ENCODE results near the gene CTAGE1. TPM values are rescaled to one million over a fixed set of nuclear protein-coding genes. Genes with fewer than 3 reads are reported as not detected.
"Not testable (repeated sequence)": the region's sequence is repeated elsewhere in the genome, so short reads cannot be mapped to it uniquely, and the experiment has no call there.

CTAGE1 gene
- total RNA-seq, 1 donor from 2014 or later: not detected

DNA sequence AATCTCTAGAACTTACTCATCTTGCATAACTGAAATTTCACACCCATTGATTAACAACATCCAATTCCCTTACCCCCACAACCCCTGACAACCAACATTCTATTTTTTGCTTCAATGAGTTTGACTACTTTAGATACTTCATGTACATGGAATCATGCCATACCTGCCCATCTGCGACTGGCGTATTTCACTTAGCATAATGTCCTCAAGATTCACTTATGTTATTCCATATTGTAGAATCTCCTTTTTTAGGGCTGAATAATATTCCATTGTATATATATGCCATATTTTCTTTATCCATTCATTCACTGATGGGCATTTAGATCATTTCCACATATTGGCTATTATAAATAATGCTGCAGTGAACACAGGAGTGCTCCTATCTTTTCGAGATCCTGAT, 13.8 kb downstream of the CTAGE1 start:
- no peak overlapping the region for H2AFZ ChIP-seq (replicated peaks)
- Mint-ChIP-seq H3K4me3 (no peak overlapping the region), H3K27ac (no peak overlapping the region), H3K27me3 (ENCODE audit: insufficient read depth, low read depth) (no peaks in the 10 kb centered on the region), H3K9me3 (peaks cover 2% of the 10 kb centered on the region), H3K36me3 (no peaks in the 10 kb centered on the region), H3K4me1 (no peaks in the 10 kb centered on the region)
- no peaks in the 10 kb centered on the region for H3K36me3 ChIP-seq
- no peak overlapping the region for H3K4me2 ChIP-seq
- H3K27ac ChIP-seq: no peak overlapping the region
- no peaks in the 10 kb centered on the region for H4K20me1 ChIP-seq (ENCODE audit: low read depth)
- no peak for DNase-seq (ENCODE audit: low spot score)
- H3K79me2 ChIP-seq (ENCODE audit: low read depth): no peaks in the 10 kb centered on the region
- H3K9me3 ChIP-seq (ENCODE audit: low read depth): no peaks in the 10 kb centered on the region
- no peak overlapping the region for H3K4me3 ChIP-seq
- TF ChIP-seq EZH2 (IDR thresholded peaks at IDR 0.05) (no peak), EZH2phosphoT487 (IDR thresholded peaks at IDR 0.05) (no peak)
- TF ChIP-seq, protein P1, sequence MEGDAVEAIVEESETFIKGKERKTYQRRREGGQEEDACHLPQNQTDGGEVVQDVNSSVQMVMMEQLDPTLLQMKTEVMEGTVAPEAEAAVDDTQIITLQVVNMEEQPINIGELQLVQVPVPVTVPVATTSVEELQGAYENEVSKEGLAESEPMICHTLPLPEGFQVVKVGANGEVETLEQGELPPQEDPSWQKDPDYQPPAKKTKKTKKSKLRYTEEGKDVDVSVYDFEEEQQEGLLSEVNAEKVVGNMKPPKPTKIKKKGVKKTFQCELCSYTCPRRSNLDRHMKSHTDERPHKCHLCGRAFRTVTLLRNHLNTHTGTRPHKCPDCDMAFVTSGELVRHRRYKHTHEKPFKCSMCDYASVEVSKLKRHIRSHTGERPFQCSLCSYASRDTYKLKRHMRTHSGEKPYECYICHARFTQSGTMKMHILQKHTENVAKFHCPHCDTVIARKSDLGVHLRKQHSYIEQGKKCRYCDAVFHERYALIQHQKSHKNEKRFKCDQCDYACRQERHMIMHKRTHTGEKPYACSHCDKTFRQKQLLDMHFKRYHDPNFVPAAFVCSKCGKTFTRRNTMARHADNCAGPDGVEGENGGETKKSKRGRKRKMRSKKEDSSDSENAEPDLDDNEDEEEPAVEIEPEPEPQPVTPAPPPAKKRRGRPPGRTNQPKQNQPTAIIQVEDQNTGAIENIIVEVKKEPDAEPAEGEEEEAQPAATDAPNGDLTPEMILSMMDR (IDR thresholded peaks at IDR 0.05): no peak
- no peak overlapping the region for H3K9ac ChIP-seq
- no peaks in the 10 kb centered on the region for H3K27me3 ChIP-seq
- H3F3A ChIP-seq (ENCODE audit: low read depth): no peaks in the 10 kb centered on the region
- H3K4me1 ChIP-seq: no peaks in the 10 kb centered on the region

GRCh38 chr18:22399949-22400348, 17.8 kb downstream of the CTAGE1 start:
- H3K4me3 ChIP-seq: no peak overlapping the region
- no peak for DNase-seq (ENCODE audit: low spot score)
- H3K79me2 ChIP-seq (ENCODE audit: low read depth): no peaks in the 10 kb centered on the region
- no peak overlapping the region for H3K4me2 ChIP-seq
- no peak overlapping the region for H3K27ac ChIP-seq
- H3K9me3 Mint-ChIP-seq: no peaks in the 10 kb centered on the region
- H3K9me3 ChIP-seq (ENCODE audit: low read depth): no peaks in the 10 kb centered on the region
- H4K20me1 ChIP-seq (ENCODE audit: low read depth): no peaks in the 10 kb centered on the region
- H3K36me3 ChIP-seq: no peaks in the 10 kb centered on the region
- no peak overlapping the region for H3K27ac Mint-ChIP-seq
- H3K36me3 Mint-ChIP-seq: no peaks in the 10 kb centered on the region
- no peaks in the 10 kb centered on the region for H3K4me1 ChIP-seq
- no peaks in the 10 kb centered on the region for H3K27me3 Mint-ChIP-seq (ENCODE audit: insufficient read depth, low read depth)
- H3K4me1 Mint-ChIP-seq: no peaks in the 10 kb centered on the region
- H3K27me3 ChIP-seq: no peaks in the 10 kb centered on the region
- H3K9ac ChIP-seq: no peak overlapping the region
- TF ChIP-seq, protein P1 (IDR thresholded peaks at IDR 0.05): no peak
- no peak for TF ChIP-seq EZH2phosphoT487 (IDR thresholded peaks at IDR 0.05)
- no peaks in the 10 kb centered on the region for H3F3A ChIP-seq (ENCODE audit: low read depth)
- H2AFZ ChIP-seq (replicated peaks): no peak overlapping the region
- H3K4me3 Mint-ChIP-seq: no peak overlapping the region

DNA sequence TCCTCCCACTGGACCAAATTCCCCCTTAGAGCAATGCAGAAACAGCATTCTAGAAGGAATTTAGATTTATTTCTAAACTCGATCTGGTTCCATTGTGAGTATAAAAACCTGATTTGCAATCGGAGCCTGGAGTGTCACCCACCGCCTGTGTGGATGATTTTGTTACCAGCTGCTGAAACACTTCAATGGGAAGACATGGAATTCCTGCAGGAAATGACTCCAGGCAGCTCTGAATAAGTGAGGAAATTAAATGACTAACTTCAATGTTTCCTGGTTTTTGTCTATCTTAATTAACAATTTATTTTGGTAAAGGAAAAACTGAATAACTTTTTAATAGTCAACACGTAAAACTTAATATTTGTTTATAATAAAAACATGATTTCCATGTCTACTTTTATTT, 19.3 kb downstream of the CTAGE1 start:
- Histone ChIP-seq H2AFZ (replicated peaks) (no peak overlapping the region), H3K4me1 (no peaks in the 10 kb centered on the region), H3K4me3 (no peak overlapping the region), H4K20me1 (ENCODE audit: low read depth) (no peaks in the 10 kb centered on the region), H3K9me3 (ENCODE audit: low read depth) (no peaks in the 10 kb centered on the region), H3K27ac (no peak overlapping the region), H3K27me3 (no peaks in the 10 kb centered on the region), H3F3A (ENCODE audit: low read depth) (no peaks in the 10 kb centered on the region), H3K4me2 (no peak overlapping the region), H3K9ac (no peak overlapping the region), H3K36me3 (no peaks in the 10 kb centered on the region), H3K79me2 (ENCODE audit: low read depth) (no peaks in the 10 kb centered on the region)
- Mint-ChIP-seq H3K4me1 (no peaks in the 10 kb centered on the region), H3K9me3 (no peaks in the 10 kb centered on the region), H3K27me3 (ENCODE audit: insufficient read depth, low read depth) (no peaks in the 10 kb centered on the region), H3K27ac (no peak overlapping the region), H3K4me3 (no peak overlapping the region), H3K36me3 (no peaks in the 10 kb centered on the region)
- no peak for TF ChIP-seq EZH2phosphoT487 (IDR thresholded peaks at IDR 0.05)
- no peak for TF ChIP-seq EZH2 (IDR thresholded peaks at IDR 0.05)
- TF ChIP-seq, protein P1 (IDR thresholded peaks at IDR 0.05): no peak
- no peak for DNase-seq (ENCODE audit: low spot score)

- Histone ChIP-seq H3K4me2 (no peak overlapping the region), H3K27me3 (no peaks in the 10 kb centered on the region), H2AFZ (replicated peaks) (no peak overlapping the region), H3K27ac (no peak overlapping the region), H3K79me2 (ENCODE audit: low read depth) (no peaks in the 10 kb centered on the region), H3F3A (ENCODE audit: low read depth) (no peaks in the 10 kb centered on the region), H3K36me3 (no peaks in the 10 kb centered on the region), H3K4me1 (no peaks in the 10 kb centered on the region), H3K9ac (no peak overlapping the region), H3K4me3 (no peak overlapping the region), H3K9me3 (ENCODE audit: low read depth) (no peaks in the 10 kb centered on the region), H4K20me1 (ENCODE audit: low read depth) (no peaks in the 10 kb centered on the region)
- DNase-seq (ENCODE audit: low spot score): no peak
- no peak overlapping the region for H3K27ac Mint-ChIP-seq
- no peaks in the 10 kb centered on the region for H3K4me1 Mint-ChIP-seq
- H3K27me3 Mint-ChIP-seq (ENCODE audit: insufficient read depth, low read depth): no peaks in the 10 kb centered on the region
- H3K9me3 Mint-ChIP-seq: no peaks in the 10 kb centered on the region
- H3K36me3 Mint-ChIP-seq: no peaks in the 10 kb centered on the region
- TF ChIP-seq, protein P1 (IDR thresholded peaks at IDR 0.05): no peak
- H3K4me3 Mint-ChIP-seq: no peak overlapping the region
These were observed 23.3 kb downstream of the CTAGE1 start for GRCh38 chr18:22394428-22394827.

DNA sequence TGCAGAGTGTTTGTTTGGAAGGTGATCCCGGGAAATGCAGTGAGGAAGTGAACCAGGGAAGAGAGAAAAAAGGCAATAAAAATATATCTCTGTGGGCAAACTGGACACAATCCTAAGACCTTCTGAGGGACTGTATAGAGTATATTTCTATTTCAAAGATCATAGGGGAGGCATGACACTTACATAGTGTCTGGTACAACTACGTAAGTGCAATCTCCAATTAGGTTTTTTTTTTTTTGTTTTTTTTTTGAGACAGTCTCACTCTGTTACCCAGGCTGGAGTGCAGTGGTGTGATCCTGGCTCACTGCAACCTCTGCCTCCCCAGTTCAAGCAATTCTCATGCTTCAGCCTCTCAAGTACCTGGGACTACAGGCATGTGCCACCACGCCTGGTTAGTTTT, 24.6 kb downstream of the CTAGE1 start:
- not testable (repeated sequence) for H3K4me2 ChIP-seq; H3K36me3 ChIP-seq; H3K36me3 Mint-ChIP-seq; H3K9me3 ChIP-seq (ENCODE audit: low read depth); H4K20me1 ChIP-seq (ENCODE audit: low read depth); H3K27ac ChIP-seq; H3K27me3 ChIP-seq; H3K9ac ChIP-seq; DNase-seq (ENCODE audit: low spot score); H2AFZ ChIP-seq (replicated peaks); H3K9me3 Mint-ChIP-seq; H3F3A ChIP-seq (ENCODE audit: low read depth); H3K27ac Mint-ChIP-seq; H3K4me3 Mint-ChIP-seq; H3K27me3 Mint-ChIP-seq (ENCODE audit: insufficient read depth, low read depth); H3K4me1 ChIP-seq; H3K4me3 ChIP-seq; H3K4me1 Mint-ChIP-seq; H3K79me2 ChIP-seq (ENCODE audit: low read depth)
